Type B pancreatic cell (in vitro differentiated cells): ENCODE results near the gene MAK. TPM values are rescaled to one million over a fixed set of nuclear protein-coding genes. Genes with fewer than 3 reads are reported as not detected.

Source experiments
- DNase-seq: peaks from one replicate; pipeline ENCODE4 v3.0.0; 2021; ENCODE audit warnings: mixed read lengths; ENCODE audit not compliant: unreplicated experiment; ENCODE audit errors: extremely low spot score
- H3K27ac Mint-ChIP-seq: 2 replicates; pipeline ENCODE4 v1.8.0; 2021; ENCODE audit warnings: mild to moderate bottlenecking, mixed read lengths
- H3K27me3 Mint-ChIP-seq: 2 replicates; pipeline ENCODE4 v1.8.0; 2021; ENCODE audit warnings: mixed read lengths
- H3K36me3 Mint-ChIP-seq: 2 replicates; pipeline ENCODE4 v1.8.0; 2021; ENCODE audit warnings: mixed read lengths
- H3K4me1 Mint-ChIP-seq: one replicate; pipeline ENCODE4 v1.8.0; 2021; ENCODE audit warnings: mixed read lengths; ENCODE audit not compliant: unreplicated experiment
- H3K4me3 Mint-ChIP-seq: 2 replicates; pipeline ENCODE4 v1.8.0; 2021; ENCODE audit warnings: mild to moderate bottlenecking, mixed read lengths
- H3K9me3 Mint-ChIP-seq: 2 replicates; pipeline ENCODE4 v1.8.0; 2021; ENCODE audit warnings: mixed read lengths
- total RNA-seq: library from RNA; stranded (reverse); gene quantifications from 2 replicates; pipeline ENCODE4 v1.2.1, GENCODE V29; 2021; ENCODE audit warnings: low replicate concordance
- TF ChIP-seq, protein P1 (sequence below): fragments of 200-600 bp; sonication (generic); conservative IDR thresholded peaks from 2 replicates; pipeline ENCODE4 v1.5.0; 2021; ENCODE audit warnings: antibody characterized with exemption, mild to moderate bottlenecking

MAK gene
- total RNA-seq, 1 donor from 2014 or later = 1.6 TPM

DNA sequence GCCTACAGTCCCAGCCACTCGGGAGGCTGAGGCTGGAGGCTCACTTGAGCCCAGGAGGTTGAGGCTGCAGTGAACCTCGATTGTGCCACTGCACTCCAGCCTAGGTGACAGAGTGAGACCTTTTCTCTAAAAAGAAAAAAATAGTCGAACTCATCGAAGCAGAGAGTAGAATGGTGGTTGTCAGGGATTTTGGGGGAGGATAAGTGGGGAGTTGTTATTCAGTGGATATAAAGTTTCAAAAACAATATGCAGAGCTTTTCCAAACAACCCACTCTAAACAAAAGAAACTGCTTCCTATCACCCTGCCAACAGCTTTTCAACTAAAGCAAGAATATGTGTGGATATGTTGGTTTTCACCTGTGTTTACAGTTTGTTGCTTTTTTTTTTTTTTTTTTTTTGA lies 11.6 kb upstream of the MAK start:
- no peak for DNase-seq
- no peaks in the 10 kb centered on the region for H3K4me1 Mint-ChIP-seq
- no peak overlapping the region for H3K4me3 Mint-ChIP-seq
- peaks cover 3% of the 10 kb centered on the region for H3K27me3 Mint-ChIP-seq
- peaks cover 12% of the 10 kb centered on the region for H3K9me3 Mint-ChIP-seq
- H3K36me3 Mint-ChIP-seq = no peaks in the 10 kb centered on the region
- H3K27ac Mint-ChIP-seq = no peak overlapping the region
- TF ChIP-seq, protein P1, sequence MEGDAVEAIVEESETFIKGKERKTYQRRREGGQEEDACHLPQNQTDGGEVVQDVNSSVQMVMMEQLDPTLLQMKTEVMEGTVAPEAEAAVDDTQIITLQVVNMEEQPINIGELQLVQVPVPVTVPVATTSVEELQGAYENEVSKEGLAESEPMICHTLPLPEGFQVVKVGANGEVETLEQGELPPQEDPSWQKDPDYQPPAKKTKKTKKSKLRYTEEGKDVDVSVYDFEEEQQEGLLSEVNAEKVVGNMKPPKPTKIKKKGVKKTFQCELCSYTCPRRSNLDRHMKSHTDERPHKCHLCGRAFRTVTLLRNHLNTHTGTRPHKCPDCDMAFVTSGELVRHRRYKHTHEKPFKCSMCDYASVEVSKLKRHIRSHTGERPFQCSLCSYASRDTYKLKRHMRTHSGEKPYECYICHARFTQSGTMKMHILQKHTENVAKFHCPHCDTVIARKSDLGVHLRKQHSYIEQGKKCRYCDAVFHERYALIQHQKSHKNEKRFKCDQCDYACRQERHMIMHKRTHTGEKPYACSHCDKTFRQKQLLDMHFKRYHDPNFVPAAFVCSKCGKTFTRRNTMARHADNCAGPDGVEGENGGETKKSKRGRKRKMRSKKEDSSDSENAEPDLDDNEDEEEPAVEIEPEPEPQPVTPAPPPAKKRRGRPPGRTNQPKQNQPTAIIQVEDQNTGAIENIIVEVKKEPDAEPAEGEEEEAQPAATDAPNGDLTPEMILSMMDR = no peak

DNA sequence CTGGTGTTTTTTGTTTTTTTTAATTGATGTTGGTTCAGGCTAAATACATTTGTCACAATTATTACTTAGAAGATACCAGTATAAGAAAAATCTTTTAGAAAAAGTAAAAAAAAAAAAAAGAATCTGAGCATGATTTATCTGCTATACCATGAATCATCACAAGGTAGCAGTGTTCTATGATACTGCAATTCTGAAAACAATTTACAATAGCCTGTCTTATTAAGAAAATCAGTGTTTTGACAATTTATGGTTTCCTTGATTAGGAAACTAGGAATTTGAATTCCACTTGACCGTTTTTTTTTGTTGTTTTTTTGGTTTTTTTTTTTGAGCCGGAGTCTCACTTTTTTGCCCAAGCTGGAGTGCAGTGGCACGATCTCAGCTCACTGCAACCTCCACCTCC lies 9.3 kb upstream of the MAK start:
- H3K9me3 Mint-ChIP-seq = peaks cover 4% of the 10 kb centered on the region
- H3K4me1 Mint-ChIP-seq = no peaks in the 10 kb centered on the region
- TF ChIP-seq, protein P1 = peak; percentile 69
- H3K4me3 Mint-ChIP-seq = no peak overlapping the region
- peaks cover 7% of the 10 kb centered on the region for H3K27me3 Mint-ChIP-seq
- no peaks in the 10 kb centered on the region for H3K36me3 Mint-ChIP-seq
- H3K27ac Mint-ChIP-seq = no peak overlapping the region
- no peak for DNase-seq

DNA sequence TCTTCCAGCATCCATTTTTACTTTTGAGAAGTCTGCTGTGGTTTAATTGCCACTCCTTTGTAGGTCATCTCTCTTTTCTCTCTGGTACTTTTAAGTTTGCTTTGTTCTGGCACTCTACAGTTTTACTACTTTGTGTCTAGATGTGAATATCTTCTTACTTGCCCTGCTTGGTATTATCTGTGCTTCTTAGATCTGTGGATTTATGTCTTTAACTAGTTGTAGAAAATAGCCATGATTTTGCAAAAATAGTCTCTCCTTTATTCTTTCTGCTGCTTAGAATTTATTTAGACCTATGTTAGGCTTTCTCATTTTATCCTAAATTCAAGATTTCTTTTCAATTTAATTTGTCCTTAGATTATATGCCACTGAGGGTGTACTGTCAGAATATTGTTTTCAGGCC lies 5.2 kb upstream of the MAK start:
- no peak overlapping the region for H3K4me3 Mint-ChIP-seq

DNA sequence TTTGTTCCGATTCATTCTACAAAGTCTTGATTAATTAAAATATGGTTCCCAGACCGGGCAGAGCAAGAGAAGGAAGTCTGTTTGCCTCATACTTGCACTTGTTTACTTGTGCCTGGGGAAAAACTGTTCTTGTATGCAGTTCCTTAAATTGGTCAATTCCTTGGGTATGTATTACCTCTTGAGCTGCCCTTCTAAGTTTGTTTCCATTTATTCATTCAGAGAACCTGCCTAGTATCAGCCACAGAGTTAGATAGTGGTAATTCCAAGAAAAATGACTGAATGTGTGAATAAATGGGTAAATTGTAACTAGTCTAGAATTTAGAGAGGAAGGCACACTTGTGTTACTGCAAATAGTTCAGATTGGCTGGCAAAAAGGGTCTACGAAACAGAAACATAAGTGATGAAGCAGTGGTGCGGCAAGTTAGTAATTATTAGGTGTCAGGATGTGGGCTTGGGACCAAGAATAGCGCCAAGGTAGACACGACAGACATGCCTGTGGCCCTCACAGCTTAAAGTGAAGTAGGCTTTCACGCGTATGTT lies 525 bp upstream of the MAK start:
- H3K4me3 Mint-ChIP-seq = peak overlapping the region; percentile 90
- no peaks in the 10 kb centered on the region for H3K36me3 Mint-ChIP-seq
- H3K9me3 Mint-ChIP-seq = no peaks in the 10 kb centered on the region
- peaks cover 55% of the 10 kb centered on the region for H3K27me3 Mint-ChIP-seq
- DNase-seq = no peak
- TF ChIP-seq, protein P1 = no peak
- H3K27ac Mint-ChIP-seq = peak overlapping the region; percentile 60
- no peaks in the 10 kb centered on the region for H3K4me1 Mint-ChIP-seq

More for the DNA sequence above, 5.2 kb upstream of the MAK start:
- TF ChIP-seq, protein P1 = no peak
- H3K36me3 Mint-ChIP-seq = no peaks in the 10 kb centered on the region
- DNase-seq = no peak
- H3K27ac Mint-ChIP-seq = no peak overlapping the region
- peaks cover 27% of the 10 kb centered on the region for H3K27me3 Mint-ChIP-seq
- H3K4me1 Mint-ChIP-seq = no peaks in the 10 kb centered on the region
- no peaks in the 10 kb centered on the region for H3K9me3 Mint-ChIP-seq

DNA sequence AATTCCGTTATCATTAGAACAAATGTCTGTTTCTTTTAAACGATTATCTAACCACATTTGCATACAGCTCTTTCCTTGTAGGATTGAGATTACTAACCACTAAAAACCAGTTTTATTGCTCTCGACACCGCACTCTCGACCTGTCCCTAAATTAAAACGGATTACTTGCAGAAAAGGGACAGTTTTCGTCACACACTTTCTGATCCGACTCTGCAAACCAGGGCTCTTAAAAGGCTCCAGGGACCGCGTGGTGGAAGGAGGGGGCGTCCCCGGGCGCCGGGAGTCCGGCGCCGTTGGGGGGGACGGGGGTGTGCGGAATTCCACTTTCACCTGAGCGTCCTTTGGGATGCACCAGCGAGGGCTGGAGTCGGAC lies 731 bp downstream of the MAK start:
- H3K9me3 Mint-ChIP-seq = no peaks in the 10 kb centered on the region
- no peak for DNase-seq
- H3K27ac Mint-ChIP-seq = peak overlapping the region; percentile 60
- no peaks in the 10 kb centered on the region for H3K36me3 Mint-ChIP-seq
- H3K4me1 Mint-ChIP-seq = no peaks in the 10 kb centered on the region
- TF ChIP-seq, protein P1 = no peak
- H3K27me3 Mint-ChIP-seq = peaks cover 52% of the 10 kb centered on the region
- H3K4me3 Mint-ChIP-seq = peak overlapping the region; percentile 90
